Neural cell (in vitro differentiated cells): ENCODE data around the gene ANTXR1. TPM values are rescaled to one million over a fixed set of nuclear protein-coding genes. Genes with fewer than 3 reads are reported as not detected.

Source experiments
- H2AFZ ChIP-seq: fragments of 200-600, 300-800 bp; sonication (generic), shearing (Covaris generic); 2 replicates; pipeline ENCODE4 v1.6.0; 2014; ENCODE audit warnings: low read depth, mild to moderate bottlenecking, antibody characterized with exemption, low read length, moderate library complexity
- H3F3A ChIP-seq: fragments of 200-600 bp; shearing (Covaris generic); 2 replicates; pipeline ENCODE4 v1.6.1; 2016; ENCODE audit warnings: mild to moderate bottlenecking, moderate library complexity, mixed read lengths, antibody characterized with exemption, low read length; ENCODE audit not compliant: insufficient read depth, poor library complexity, severe bottlenecking
- H3K27ac ChIP-seq: fragments of 200-600, 300-800 bp; sonication (generic), shearing (Covaris generic); 2 replicates; pipeline ENCODE4 v1.5.1; 2014; ENCODE audit warnings: mild to moderate bottlenecking, low read length, moderate library complexity
- H3K27me3 ChIP-seq: fragments of 300-800, 200-600 bp; sonication (generic), shearing (Covaris generic); 2 replicates; pipeline ENCODE4 v1.6.0; 2014; ENCODE audit warnings: mild to moderate bottlenecking, low read depth, low read length, moderate library complexity; ENCODE audit not compliant: insufficient read depth
- H3K36me3 ChIP-seq: fragments of 300-800, 200-600 bp; sonication (generic), shearing (Covaris generic); 2 replicates; pipeline ENCODE4 v1.5.1; 2014; ENCODE audit warnings: mild to moderate bottlenecking, antibody characterized with exemption, low read length, moderate library complexity; ENCODE audit not compliant: insufficient read depth
- H3K4me2 ChIP-seq: fragments of 300-800, 200-600 bp; sonication (generic), shearing (Covaris generic); 2 replicates; pipeline ENCODE4 v1.6.0; 2014; ENCODE audit warnings: mild to moderate bottlenecking, low read length
- H3K4me3 ChIP-seq: fragments of 300-800, 200-600 bp; sonication (generic), shearing (Covaris generic); 2 replicates; pipeline ENCODE4 v1.5.1; 2014; ENCODE audit warnings: mild to moderate bottlenecking, low read length, moderate library complexity
- H3K79me2 ChIP-seq: fragments of 200-600 bp; shearing (Covaris generic); replicated peaks from 2 replicates; pipeline ENCODE4 v1.6.0; 2014; ENCODE audit warnings: mild to moderate bottlenecking, low read length, moderate library complexity; ENCODE audit not compliant: insufficient read depth
- H3K9ac ChIP-seq: fragments of 300-800, 200-600 bp; sonication (generic), shearing (Covaris generic); 2 replicates; pipeline ENCODE4 v1.6.1; 2016; ENCODE audit warnings: mild to moderate bottlenecking, low read length, mixed read lengths
- H3K9me2 ChIP-seq: fragments of 200-600 bp; shearing (Covaris generic); 2 replicates; pipeline ENCODE4 v1.6.1; 2016; ENCODE audit warnings: mild to moderate bottlenecking, low read length, mixed read lengths; ENCODE audit not compliant: insufficient read depth
- H3K9me3 ChIP-seq: fragments of 200-600, 300-800 bp; sonication (generic), shearing (Covaris generic); 2 replicates; pipeline ENCODE4 v1.6.1; 2016; ENCODE audit warnings: mild to moderate bottlenecking, mixed run types, low read length, moderate library complexity, mixed read lengths
- H4K20me1 ChIP-seq: fragments of 200-600 bp; shearing (Covaris generic); 2 replicates; pipeline ENCODE4 v1.6.1; 2016; ENCODE audit warnings: mild to moderate bottlenecking, mixed run types; ENCODE audit not compliant: insufficient read depth
- EP300 ChIP-seq: fragments of 450-650 bp; conservative IDR thresholded peaks from 2 replicates; pipeline ENCODE4 v1.6.1; 2014; ENCODE audit warnings: antibody characterized with exemption, mild to moderate bottlenecking, moderate library complexity; ENCODE audit not compliant: poor library complexity, severe bottlenecking
- EZH2 ChIP-seq: fragments of 200-600, 300-800 bp; shearing (Covaris generic), sonication (generic); IDR thresholded peaks from 2 replicates; pipeline ENCODE4 v1.6.1; 2014; ENCODE audit warnings: antibody characterized with exemption, low read length, borderline replicate concordance, mild to moderate bottlenecking; ENCODE audit not compliant: insufficient read depth, poor library complexity, severe bottlenecking
- MXI1 ChIP-seq: fragments of 450-650 bp; conservative IDR thresholded peaks from 2 replicates; pipeline ENCODE4 v1.6.1; 2014; ENCODE audit warnings: antibody characterized with exemption, mild to moderate bottlenecking; ENCODE audit not compliant: poor library complexity, severe bottlenecking
- POLR2AphosphoS5 ChIP-seq: IDR thresholded peaks from 2 replicates; pipeline ENCODE4 v1.6.1; 2012
- RAD21 ChIP-seq: fragments of 450-650 bp; conservative IDR thresholded peaks from 2 replicates; pipeline ENCODE4 v1.6.1; 2014; ENCODE audit warnings: antibody characterized with exemption, mild to moderate bottlenecking, moderate library complexity
- SMC3 ChIP-seq: fragments of 450-650 bp; conservative IDR thresholded peaks from 2 replicates; pipeline ENCODE4 v1.6.1; 2014; ENCODE audit warnings: antibody characterized with exemption, mild to moderate bottlenecking, moderate library complexity; ENCODE audit not compliant: poor library complexity
- TAF1 ChIP-seq: IDR thresholded peaks from 2 replicates; pipeline ENCODE4 v1.6.1; 2012; ENCODE audit warnings: low read depth
- polyA plus RNA-seq: library from polyadenylated mRNA; depleted of rRNA; stranded (reverse); fragments of >200 nt; gene quantifications from 2 replicates; pipeline ENCODE4 v1.2.3, GENCODE V29; 2014
- TF ChIP-seq, protein P1 (sequence below): fragments of 450-650 bp; IDR thresholded peaks from 2 replicates; pipeline ENCODE4 v1.5.1; 2014; ENCODE audit warnings: antibody characterized with exemption, mild to moderate bottlenecking, moderate library complexity; ENCODE audit not compliant: poor library complexity, severe bottlenecking
- TF ChIP-seq, protein P2 (sequence below): IDR thresholded peaks from 2 replicates; pipeline ENCODE4 v1.6.1; 2012; ENCODE audit warnings: borderline replicate concordance

ANTXR1 gene
- polyA plus RNA-seq, 1 donor from 2014 or later, result 4.9 TPM

DNA sequence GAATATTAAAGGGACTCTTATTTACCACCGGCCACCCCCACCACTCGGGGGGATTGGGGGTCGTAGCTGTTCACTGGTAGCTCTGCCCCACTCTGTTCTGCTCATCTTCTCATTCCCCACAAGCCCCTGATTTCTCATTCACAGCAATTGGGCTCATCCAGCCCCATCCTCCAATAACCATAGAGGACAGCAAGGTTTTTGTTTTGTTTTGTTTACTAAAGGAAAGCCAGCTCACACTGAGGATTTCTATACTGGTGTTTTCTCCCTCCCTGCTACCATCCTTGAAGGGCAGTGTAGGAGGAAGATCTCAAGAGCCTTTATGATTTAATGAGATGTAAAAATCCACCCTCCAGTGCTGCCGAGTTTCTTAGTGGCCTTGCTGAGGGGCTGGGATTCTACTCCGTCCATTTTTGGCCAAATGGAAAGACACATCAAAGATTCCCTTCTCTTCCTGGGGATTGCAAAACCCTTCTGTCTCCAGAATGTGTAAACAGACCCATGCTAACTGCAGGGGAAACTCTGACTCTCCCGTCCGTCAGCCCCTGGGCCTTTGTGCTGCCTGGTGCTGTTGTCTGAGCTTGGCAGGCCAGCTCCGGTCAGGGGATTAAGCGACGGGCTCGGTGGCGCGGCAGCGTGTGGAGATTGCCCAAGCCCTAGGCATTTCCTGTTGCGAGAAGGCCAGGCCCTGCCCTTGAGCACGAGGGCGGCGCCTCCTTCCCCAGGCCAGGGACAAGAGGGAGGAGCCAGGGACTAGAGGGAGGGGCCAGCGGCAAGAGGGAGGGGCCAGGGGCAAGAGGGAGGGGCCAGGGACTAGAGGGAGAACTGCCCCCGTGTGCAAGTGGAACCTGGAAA, 165.0 kb downstream of the ANTXR1 start:
- Histone ChIP-seq H3K27ac (no peak overlapping the region), H3F3A (no peaks in the 10 kb centered on the region), H3K4me2 (no peak overlapping the region), H3K9me3 (no peaks in the 10 kb centered on the region), H3K36me3 (no peaks in the 10 kb centered on the region), H4K20me1 (no peaks in the 10 kb centered on the region), H2AFZ (no peak overlapping the region), H3K9me2 (no peaks in the 10 kb centered on the region), H3K4me3 (no peak overlapping the region), H3K9ac (no peak overlapping the region), H3K79me2 (no peaks in the 10 kb centered on the region), H3K27me3 (no peaks in the 10 kb centered on the region)
- no peak for TF ChIP-seq EZH2
- TF ChIP-seq, protein P1, sequence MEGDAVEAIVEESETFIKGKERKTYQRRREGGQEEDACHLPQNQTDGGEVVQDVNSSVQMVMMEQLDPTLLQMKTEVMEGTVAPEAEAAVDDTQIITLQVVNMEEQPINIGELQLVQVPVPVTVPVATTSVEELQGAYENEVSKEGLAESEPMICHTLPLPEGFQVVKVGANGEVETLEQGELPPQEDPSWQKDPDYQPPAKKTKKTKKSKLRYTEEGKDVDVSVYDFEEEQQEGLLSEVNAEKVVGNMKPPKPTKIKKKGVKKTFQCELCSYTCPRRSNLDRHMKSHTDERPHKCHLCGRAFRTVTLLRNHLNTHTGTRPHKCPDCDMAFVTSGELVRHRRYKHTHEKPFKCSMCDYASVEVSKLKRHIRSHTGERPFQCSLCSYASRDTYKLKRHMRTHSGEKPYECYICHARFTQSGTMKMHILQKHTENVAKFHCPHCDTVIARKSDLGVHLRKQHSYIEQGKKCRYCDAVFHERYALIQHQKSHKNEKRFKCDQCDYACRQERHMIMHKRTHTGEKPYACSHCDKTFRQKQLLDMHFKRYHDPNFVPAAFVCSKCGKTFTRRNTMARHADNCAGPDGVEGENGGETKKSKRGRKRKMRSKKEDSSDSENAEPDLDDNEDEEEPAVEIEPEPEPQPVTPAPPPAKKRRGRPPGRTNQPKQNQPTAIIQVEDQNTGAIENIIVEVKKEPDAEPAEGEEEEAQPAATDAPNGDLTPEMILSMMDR, result no peak
- TF ChIP-seq MXI1, result no peak
- no peak for TF ChIP-seq EP300
- no peak for TF ChIP-seq TAF1
- TF ChIP-seq, protein P2, sequence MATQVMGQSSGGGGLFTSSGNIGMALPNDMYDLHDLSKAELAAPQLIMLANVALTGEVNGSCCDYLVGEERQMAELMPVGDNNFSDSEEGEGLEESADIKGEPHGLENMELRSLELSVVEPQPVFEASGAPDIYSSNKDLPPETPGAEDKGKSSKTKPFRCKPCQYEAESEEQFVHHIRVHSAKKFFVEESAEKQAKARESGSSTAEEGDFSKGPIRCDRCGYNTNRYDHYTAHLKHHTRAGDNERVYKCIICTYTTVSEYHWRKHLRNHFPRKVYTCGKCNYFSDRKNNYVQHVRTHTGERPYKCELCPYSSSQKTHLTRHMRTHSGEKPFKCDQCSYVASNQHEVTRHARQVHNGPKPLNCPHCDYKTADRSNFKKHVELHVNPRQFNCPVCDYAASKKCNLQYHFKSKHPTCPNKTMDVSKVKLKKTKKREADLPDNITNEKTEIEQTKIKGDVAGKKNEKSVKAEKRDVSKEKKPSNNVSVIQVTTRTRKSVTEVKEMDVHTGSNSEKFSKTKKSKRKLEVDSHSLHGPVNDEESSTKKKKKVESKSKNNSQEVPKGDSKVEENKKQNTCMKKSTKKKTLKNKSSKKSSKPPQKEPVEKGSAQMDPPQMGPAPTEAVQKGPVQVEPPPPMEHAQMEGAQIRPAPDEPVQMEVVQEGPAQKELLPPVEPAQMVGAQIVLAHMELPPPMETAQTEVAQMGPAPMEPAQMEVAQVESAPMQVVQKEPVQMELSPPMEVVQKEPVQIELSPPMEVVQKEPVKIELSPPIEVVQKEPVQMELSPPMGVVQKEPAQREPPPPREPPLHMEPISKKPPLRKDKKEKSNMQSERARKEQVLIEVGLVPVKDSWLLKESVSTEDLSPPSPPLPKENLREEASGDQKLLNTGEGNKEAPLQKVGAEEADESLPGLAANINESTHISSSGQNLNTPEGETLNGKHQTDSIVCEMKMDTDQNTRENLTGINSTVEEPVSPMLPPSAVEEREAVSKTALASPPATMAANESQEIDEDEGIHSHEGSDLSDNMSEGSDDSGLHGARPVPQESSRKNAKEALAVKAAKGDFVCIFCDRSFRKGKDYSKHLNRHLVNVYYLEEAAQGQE, result no peak
- no peak for TF ChIP-seq POLR2AphosphoS5
- TF ChIP-seq RAD21, result no peak
- no peak for TF ChIP-seq SMC3

DNA sequence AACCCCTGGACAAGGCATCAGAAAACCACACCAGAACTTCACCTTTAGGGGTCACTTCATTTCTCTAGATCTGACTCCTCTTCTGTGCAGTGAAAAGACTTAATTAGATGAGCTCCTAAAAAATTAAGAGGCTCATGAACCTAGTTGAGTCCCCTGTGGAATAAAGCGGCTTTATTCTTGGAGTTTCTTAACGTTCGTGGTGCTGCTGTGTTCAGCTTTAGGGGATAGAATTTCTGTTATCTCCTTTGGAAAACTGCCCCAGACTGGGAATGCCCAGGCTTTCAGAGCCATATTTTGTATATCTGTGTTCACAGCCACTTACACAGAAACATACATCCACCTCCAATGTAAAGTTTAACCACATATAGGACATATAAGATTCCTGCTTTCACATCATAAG, 165.8 kb downstream of the ANTXR1 start:
- Histone ChIP-seq H3K36me3 (no peaks in the 10 kb centered on the region), H3F3A (no peaks in the 10 kb centered on the region), H4K20me1 (no peaks in the 10 kb centered on the region), H3K27me3 (no peaks in the 10 kb centered on the region), H3K4me3 (no peak overlapping the region), H3K4me2 (no peak overlapping the region), H3K9me2 (no peaks in the 10 kb centered on the region), H3K9me3 (no peaks in the 10 kb centered on the region), H3K27ac (no peak overlapping the region), H2AFZ (no peak overlapping the region), H3K9ac (no peak overlapping the region), H3K79me2 (no peaks in the 10 kb centered on the region)
- no peak for TF ChIP-seq SMC3
- TF ChIP-seq, protein P2, result no peak
- no peak for TF ChIP-seq RAD21
- TF ChIP-seq, protein P1, result no peak
- TF ChIP-seq EZH2, result no peak
- no peak for TF ChIP-seq POLR2AphosphoS5
- TF ChIP-seq TAF1, result no peak
